Endothelial cell of umbilical vein (primary cell): ENCODE measurements around the gene UBE2D2. TPM values are rescaled to one million over a fixed set of nuclear protein-coding genes. Genes with fewer than 3 reads are reported as not detected.
"Not testable (repeated sequence)": the region's sequence is repeated elsewhere in the genome, so short reads cannot be mapped to it uniquely, and the experiment has no call there.

Source experiments
- BruUV-seq: library from RNA; stranded (reverse); fragments of 400-500 nt; replicated peaks from 2 replicates; lab custom pipeline; 2021; lab: Mats Ljungman, UMichigan
- CTCF ChIA-PET: fragments of 300-600, 350-600 bp; sonication (Branson Sonifier 250); formaldehyde crosslinking; loops from one replicate; lab custom pipeline; 2021; ENCODE audit warnings: antibody characterized with exemption, inconsistent platforms; lab: Charles Lee
- POLR2A ChIA-PET: fragments of 300-600, 350-600 bp; sonication (Branson Sonifier 250); formaldehyde crosslinking; loops from one replicate; lab custom pipeline; 2021; ENCODE audit warnings: antibody characterized with exemption, inconsistent platforms; lab: Charles Lee
- DNase-seq: peaks from one replicate; pipeline ENCODE4 v3.0.0-alpha.2; 2011; ENCODE audit warnings: low read depth, low spot score
- FAIRE-seq: peaks from 2 replicates; lab custom pipeline; 2011; peaks lifted over from hg19 to GRCh38; lab: Jason Lieb, UNC
- H2AFZ ChIP-seq: 2 replicates; pipeline ENCODE4 v1.6.0; 2012; ENCODE audit warnings: low read depth, low read length, control low read depth, inconsistent platforms
- H3K27ac ChIP-seq: 2 replicates; pipeline ENCODE4 v1.5.1; 2011; ENCODE audit warnings: low read depth, mild to moderate bottlenecking, control low read depth, low read length, moderate library complexity; ENCODE audit not compliant: insufficient read depth
- H3K27me3 ChIP-seq, 2 experiments: 2 replicates each; pipeline versions ENCODE4 v1.6.0 to v1.6.1; 2011; ENCODE audit warnings: low read length in 2 of 2, mixed read lengths in 1 of 2; ENCODE audit not compliant: control insufficient read depth in 2 of 2, insufficient read depth in 2 of 2
- H3K36me3 ChIP-seq, 2 experiments: 2 replicates in 1 of 2; 3 replicates in 1 of 2; pipeline ENCODE4 v1.5.1; 2011; ENCODE audit warnings: low read length in 2 of 2, mild to moderate bottlenecking in 1 of 2, moderate library complexity in 1 of 2; ENCODE audit not compliant: control insufficient read depth in 2 of 2, insufficient read depth in 2 of 2; ENCODE audit errors: extremely low read depth in 1 of 2
- H3K4me1 ChIP-seq: 3 replicates; pipeline ENCODE4 v1.5.1; 2011; ENCODE audit warnings: mild to moderate bottlenecking, low read length; ENCODE audit not compliant: control insufficient read depth, insufficient read depth; ENCODE audit errors: extremely low read depth
- H3K4me2 ChIP-seq: 2 replicates; pipeline ENCODE4 v1.6.1; 2011; ENCODE audit warnings: low read length, control low read depth, mixed read lengths; ENCODE audit not compliant: insufficient read depth
- H3K4me3 ChIP-seq, 3 experiments: fragments of 200-600 bp in 1 of 3; sonication (generic), shearing (Covaris generic) in 1 of 3; replicated peaks in 1 of 3; 2 replicates each; pipeline ENCODE4 v1.5.1; 2011 to 2016; ENCODE audit warnings: control low read depth in 3 of 3, low read length in 3 of 3, mild to moderate bottlenecking in 2 of 3, inconsistent platforms in 1 of 3, low read depth in 1 of 3, moderate library complexity in 1 of 3; ENCODE audit not compliant: insufficient read depth in 1 of 3
- H3K79me2 ChIP-seq: 2 replicates; pipeline ENCODE4 v1.6.0; 2012; ENCODE audit warnings: low read length, inconsistent platforms; ENCODE audit not compliant: control insufficient read depth, insufficient read depth
- H3K9ac ChIP-seq: replicated peaks from 2 replicates; pipeline ENCODE3; 2011; ENCODE audit warnings: low read length, control low read depth; ENCODE audit not compliant: insufficient read depth; ENCODE audit errors: extremely low read depth
- H3K9me1 ChIP-seq: replicated peaks from 3 replicates; pipeline ENCODE4 v1.6.0; 2011; ENCODE audit warnings: mild to moderate bottlenecking, low read length; ENCODE audit not compliant: control insufficient read depth, insufficient read depth; ENCODE audit errors: extremely low read depth
- H3K9me3 ChIP-seq: replicated peaks from 2 replicates; pipeline ENCODE4 v1.5.1; 2012; ENCODE audit warnings: low read length, inconsistent platforms; ENCODE audit not compliant: control insufficient read depth, insufficient read depth
- H4K20me1 ChIP-seq: replicated peaks from 2 replicates; pipeline ENCODE3; 2011; ENCODE audit warnings: mild to moderate bottlenecking, low read length; ENCODE audit not compliant: control insufficient read depth, insufficient read depth; ENCODE audit errors: extremely low read depth
- CTCF ChIP-seq, 2 donors: IDR thresholded peaks; 1 replicate in 1 of 2; 2 replicates in 1 of 2; pipeline ENCODE4 v1.5.1; 2011; ENCODE audit warnings: low read length in 2 of 2, mild to moderate bottlenecking in 2 of 2, moderate library complexity in 2 of 2, control low read depth in 1 of 2, inconsistent platforms in 1 of 2, low read depth in 1 of 2; ENCODE audit not compliant: insufficient read depth in 1 of 2; ENCODE audit errors: extremely low read depth in 1 of 2
- EZH2 ChIP-seq: IDR thresholded peaks from 2 replicates; pipeline ENCODE4 v1.6.1; 2012; ENCODE audit warnings: borderline replicate concordance, low read depth, mild to moderate bottlenecking, moderate library complexity, low read length, inconsistent platforms; ENCODE audit not compliant: severe bottlenecking
- FOS ChIP-seq: IDR thresholded peaks from 2 replicates; pipeline ENCODE4 v1.6.1; 2011; ENCODE audit warnings: mild to moderate bottlenecking, low read length, moderate library complexity, borderline replicate concordance; ENCODE audit not compliant: insufficient read depth
- GATA2 ChIP-seq: IDR thresholded peaks from 2 replicates; pipeline ENCODE4 v1.7.0; 2011; ENCODE audit warnings: low read depth, mild to moderate bottlenecking, moderate library complexity, mixed read lengths, low read length; ENCODE audit not compliant: insufficient read length, insufficient read depth
- JUN ChIP-seq: IDR thresholded peaks from 2 replicates; pipeline ENCODE4 v1.6.1; 2011; ENCODE audit warnings: borderline replicate concordance, low read depth; ENCODE audit not compliant: insufficient read length, insufficient read depth
- MAX ChIP-seq: IDR thresholded peaks from 2 replicates; pipeline ENCODE4 v1.6.1; 2011; ENCODE audit not compliant: insufficient read depth, insufficient read length
- MYC ChIP-seq: IDR thresholded peaks from one replicate; pipeline ENCODE4 v1.6.1; 2011; ENCODE audit warnings: mild to moderate bottlenecking, low read depth, low read length
- POLR2A ChIP-seq: IDR thresholded peaks from 2 replicates; pipeline ENCODE4 v1.6.1; 2012; ENCODE audit warnings: low read depth, mild to moderate bottlenecking, control low read depth, low read length
- POLR2AphosphoS5 ChIP-seq: IDR thresholded peaks from 2 replicates; pipeline ENCODE4 v1.6.1; 2012; ENCODE audit warnings: low read depth, mild to moderate bottlenecking, control low read depth, low read length, moderate library complexity; ENCODE audit not compliant: insufficient read depth
- dilution Hi-C: fragments of 300-500 bp; cut with MboI; formaldehyde crosslinking; loops from one replicate; pipeline ENCODE4 v1.15.0; 2019; ENCODE audit warnings: low sequenced_read_pairs; ENCODE audit not compliant: extremely low pct_ligation_motif_present
- intact Hi-C: fragments of 100-400 bp; cut with micrococcal nuclease; formaldehyde crosslinking; loops from one replicate; pipeline ENCODE4 v1.10.0; 2022
- polyA plus RNA-seq, 4 experiments: library from polyadenylated mRNA; depleted of rRNA in 3 of 4; stranded (reverse) in 3 of 4; unstranded in 1 of 4; fragments of >200 nt; gene quantifications; 2 replicates each; pipeline versions ENCODE4 v1.2.1 to v1.2.3, GENCODE V29; 2011 to 2012; ENCODE audit warnings: missing spikeins in 1 of 4
- total RNA-seq: library from RNA; stranded (reverse); gene quantifications from 2 replicates; pipeline ENCODE4 v1.2.3, GENCODE V29; 2021

UBE2D2 gene
- total and polyA plus RNA-seq, 2 donors (not counting 3 experiments of a cell fraction or from before 2014, with no cell fraction given) = 45.0 to 156 TPM

- H2AFZ ChIP-seq = no peak overlapping the region
- no peaks in the 10 kb centered on the region for H3K27me3 ChIP-seq
- H3K4me3 ChIP-seq = no peak overlapping the region
- H3K36me3 ChIP-seq = no peaks in the 10 kb centered on the region
- no peak for DNase-seq
- no peak for TF ChIP-seq POLR2AphosphoS5
- no peak for TF ChIP-seq CTCF (IDR thresholded peaks at IDR 0.05; ENCODE audit: extremely low read depth in 1 of 2, insufficient read depth in 1 of 2, low read depth in 1 of 2, low read length in 2 of 2)
- TF ChIP-seq MAX = no peak
- no peak for TF ChIP-seq JUN
- TF ChIP-seq MYC = no peak
- no peak for TF ChIP-seq POLR2A
- no peak for TF ChIP-seq EZH2
- no peak for TF ChIP-seq GATA2
- TF ChIP-seq FOS = no peak
- no peak for FAIRE-seq
- no peaks in the 10 kb centered on the region for H3K9me3 ChIP-seq
- POLR2A ChIA-PET = interaction anchor here (1.1 kb wide), 1 partner anchor 17 kb away, joined by 3 read pairs; the partner anchor contains the start of gene UBE2D2
- H4K20me1 ChIP-seq = peaks cover 15% of the 10 kb centered on the region
- no peak overlapping the region for H3K9ac ChIP-seq
- peaks cover 97% of the 10 kb centered on the region for H3K79me2 ChIP-seq
- no peak overlapping the region for H3K4me2 ChIP-seq
- CTCF ChIA-PET = interaction anchor here (1.0 to 1.2 kb wide), 2 partner anchors 13 to 27 kb away, joined by 3 to 4 read pairs; no protein-coding TSS in a partner anchor
- no TSS peak for BruUV-seq
- H3K4me1 ChIP-seq = peaks cover 6% of the 10 kb centered on the region
- H3K27ac ChIP-seq = no peak overlapping the region
- no peaks in the 10 kb centered on the region for H3K9me1 ChIP-seq
- intact Hi-C loops = no loop called here
- dilution Hi-C loops = no loop called here
Measured at GRCh38 chr5:139578325-139578724, 17.2 kb downstream of the UBE2D2 start.

- intact Hi-C loops, H3K27ac ChIP-seq, BruUV-seq, H3K9me3 ChIP-seq, FAIRE-seq, H3K4me2 ChIP-seq, H3K4me3 ChIP-seq, POLR2A ChIA-PET, H2AFZ ChIP-seq, H3K36me3 ChIP-seq, H3K9ac ChIP-seq, DNase-seq, H3K27me3 ChIP-seq, dilution Hi-C loops, H3K9me1 ChIP-seq, H4K20me1 ChIP-seq, H3K4me1 ChIP-seq, CTCF ChIA-PET: not testable (repeated sequence)
- H3K79me2 ChIP-seq = peaks cover 94% of the 10 kb centered on the region
Measured at GRCh38 chr5:139582181-139582580, 21.0 kb downstream of the UBE2D2 start.
